Spleen (tissue), 11 donors: ENCODE results near the gene TLE1. TPM values are rescaled to one million over a fixed set of nuclear protein-coding genes. Genes with fewer than 3 reads are reported as not detected.

Source experiments
- DNase-seq: peaks from one replicate; pipeline ENCODE4 v3.0.0-alpha.2; 2020
- H3K27ac ChIP-seq, 8 donors: fragments of 200-600 bp; sonication (generic) in 7 of 8; 1 replicate in 4 of 8; 2 replicates in 4 of 8; pipeline versions ENCODE4 v1.5.0 to v1.8.0; 2016 to 2021; ENCODE audit warnings: inconsistent platforms in 4 of 8, mild to moderate bottlenecking in 4 of 8, moderate library complexity in 1 of 8
- H3K27me3 ChIP-seq, 7 donors: fragments of 200-600 bp; sonication (generic) in 6 of 7; replicated peaks in 1 of 7; 1 replicate in 4 of 7; 2 replicates in 3 of 7; pipeline versions ENCODE4 v1.5.0 to v1.8.0; 2016 to 2021; ENCODE audit warnings: inconsistent platforms in 3 of 7, mild to moderate bottlenecking in 1 of 7
- H3K36me3 ChIP-seq, 6 donors: fragments of 200-600 bp; sonication (generic) in 5 of 6; 1 replicate in 4 of 6; 2 replicates in 2 of 6; pipeline versions ENCODE4 v1.5.0 to v1.8.0; 2016 to 2021; ENCODE audit warnings: inconsistent platforms in 2 of 6
- H3K4me1 ChIP-seq, 6 donors: fragments of 200-600 bp; sonication (generic) in 5 of 6; 1 replicate in 3 of 6; 2 replicates in 3 of 6; pipeline versions ENCODE4 v1.5.0 to v1.8.0; 2016 to 2021; ENCODE audit warnings: inconsistent platforms in 3 of 6
- H3K4me3 ChIP-seq, 8 donors: fragments of 200-600 bp; sonication (generic) in 7 of 8; 1 replicate in 4 of 8; 2 replicates in 4 of 8; pipeline versions ENCODE4 v1.5.0 to v1.8.0; 2016 to 2021; ENCODE audit warnings: inconsistent platforms in 4 of 8, mild to moderate bottlenecking in 4 of 8, moderate library complexity in 2 of 8
- H3K9me3 ChIP-seq, 8 donors: fragments of 200-600 bp; sonication (generic) in 7 of 8; 1 replicate in 4 of 8; 2 replicates in 4 of 8; pipeline versions ENCODE4 v1.5.0 to v1.8.0; 2016 to 2021; ENCODE audit warnings: inconsistent platforms in 4 of 8
- POLR2A ChIP-seq, 3 donors: fragments of 450-650 bp; IDR thresholded peaks; one replicate each; pipeline ENCODE4 v1.5.1; 2017; ENCODE audit warnings: antibody characterized with exemption in 3 of 3, mild to moderate bottlenecking in 1 of 3
- POLR2AphosphoS5 ChIP-seq, 3 donors: sonication (generic); formaldehyde crosslinking; IDR thresholded peaks; one replicate each; pipeline ENCODE4 v1.5.1; 2017; ENCODE audit warnings: antibody characterized with exemption in 3 of 3
- WGBS, 5 donors: extraction: QIAGEN DNeasy Blood & Tissue Kit in 3 of 5; methylation state at CpG; one replicate each; pipeline versions ENCODE4 v1.1.5 to v1.1.7; 2013 to 2018; 5-methylcytosine and 5-hydroxymethylcytosine counted together
- intact Hi-C: fragments of 100-400 bp; cut with DNase I; formaldehyde crosslinking; loops from one replicate; pipeline ENCODE4 v1.15.0; 2023; ENCODE audit warnings: low total_unique reads
- polyA plus RNA-seq, 3 donors: library from polyadenylated mRNA; stranded (reverse); fragments of 200-250 nt; gene quantifications; one replicate each; pipeline ENCODE4 v1.2.1, GENCODE V29; 2013
- total RNA-seq, 7 donors: library from RNA; depleted of rRNA in 3 of 7; stranded (reverse); fragments of >200 nt in 3 of 7; fragmentation: NEBNext Ultra II Directional in 4 of 7; extraction: Animal tissue kit (Norgen Biotek cat#: 25700) in 4 of 7; gene quantifications; one replicate each; pipeline versions ENCODE4 v1.1.0 to v1.2.1, GENCODE V29; 2016 to 2021
- TF ChIP-seq, protein P1 (sequence below), 11 experiments: fragments of 200-600 bp in 7 of 11; fragments of 450-650 bp in 4 of 11; sonication (generic) in 4 of 11; IDR thresholded peaks in 8 of 11; conservative IDR thresholded peaks in 3 of 11; 1 replicate in 7 of 11; 2 replicates in 4 of 11; pipeline versions ENCODE4 v1.4.0 to v1.8.0; 2016 to 2021; ENCODE audit warnings: antibody characterized with exemption in 11 of 11, inconsistent platforms in 4 of 11, mild to moderate bottlenecking in 1 of 11
- donor health status: healthy with polysubstance abuse.
- donor health status: DM: no; HTN: no; CAD: no; lungs with moderate emphysema.
- donor health status: DM: no; HTN: no; CAD: no.
- donor health status: Bipolar disorder and iron deficiency.
- donor health status: healthy.
- donor health status: DM: no; HTN: no; CAD: no.
- donor health status: DM: yes; HTN: yes; CAD: no.

TLE1 gene
- total and polyA plus RNA-seq, 10 donors, result 34.7 to 110 (median 60.2) TPM

DNA sequence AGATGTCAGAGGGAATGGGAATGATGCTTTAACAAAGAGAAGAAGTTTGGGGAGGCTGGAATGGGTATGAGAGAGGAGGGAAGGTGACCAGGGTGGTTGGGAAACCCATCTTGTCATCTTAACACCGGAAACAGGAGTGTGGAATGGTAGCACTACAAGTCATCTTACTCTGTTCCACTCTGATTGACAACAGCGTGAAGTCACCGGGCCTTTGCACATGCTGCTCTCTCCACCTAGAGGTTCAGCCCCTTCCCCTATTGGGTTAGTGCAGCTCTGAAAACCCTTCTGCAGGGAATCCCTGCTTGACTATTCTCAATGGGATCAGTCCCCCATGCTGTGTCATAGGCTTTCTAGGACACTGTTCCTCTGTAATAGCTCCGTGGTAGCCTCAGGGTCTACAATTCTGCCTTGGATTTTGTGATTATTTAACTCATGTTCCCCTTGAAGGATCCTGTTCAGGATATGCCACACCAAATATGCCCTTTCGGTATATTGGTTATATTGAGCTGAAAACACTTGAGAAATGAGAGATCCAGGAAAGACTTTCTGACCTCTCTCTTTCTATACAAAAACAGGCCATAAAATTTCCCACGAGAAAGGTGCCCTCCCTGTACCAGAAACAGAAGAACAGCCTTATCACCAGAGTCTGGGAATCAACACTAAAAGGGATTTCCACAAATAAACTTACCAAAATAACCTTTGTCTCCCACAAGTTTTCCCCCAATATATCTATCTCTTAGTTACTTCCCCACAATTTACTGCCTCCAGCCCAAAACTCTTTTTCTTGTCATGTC, 86.3 kb downstream of the TLE1 start:
- H3K27ac ChIP-seq, result peak overlapping the region in 1 of 8 donors; percentile 5
- H3K4me3 ChIP-seq, result no peak overlapping the region
- H3K9me3 ChIP-seq, result no peaks in the 10 kb centered on the region
- DNase-seq, result no peak
- TF ChIP-seq, protein P1, sequence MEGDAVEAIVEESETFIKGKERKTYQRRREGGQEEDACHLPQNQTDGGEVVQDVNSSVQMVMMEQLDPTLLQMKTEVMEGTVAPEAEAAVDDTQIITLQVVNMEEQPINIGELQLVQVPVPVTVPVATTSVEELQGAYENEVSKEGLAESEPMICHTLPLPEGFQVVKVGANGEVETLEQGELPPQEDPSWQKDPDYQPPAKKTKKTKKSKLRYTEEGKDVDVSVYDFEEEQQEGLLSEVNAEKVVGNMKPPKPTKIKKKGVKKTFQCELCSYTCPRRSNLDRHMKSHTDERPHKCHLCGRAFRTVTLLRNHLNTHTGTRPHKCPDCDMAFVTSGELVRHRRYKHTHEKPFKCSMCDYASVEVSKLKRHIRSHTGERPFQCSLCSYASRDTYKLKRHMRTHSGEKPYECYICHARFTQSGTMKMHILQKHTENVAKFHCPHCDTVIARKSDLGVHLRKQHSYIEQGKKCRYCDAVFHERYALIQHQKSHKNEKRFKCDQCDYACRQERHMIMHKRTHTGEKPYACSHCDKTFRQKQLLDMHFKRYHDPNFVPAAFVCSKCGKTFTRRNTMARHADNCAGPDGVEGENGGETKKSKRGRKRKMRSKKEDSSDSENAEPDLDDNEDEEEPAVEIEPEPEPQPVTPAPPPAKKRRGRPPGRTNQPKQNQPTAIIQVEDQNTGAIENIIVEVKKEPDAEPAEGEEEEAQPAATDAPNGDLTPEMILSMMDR (IDR thresholded peaks at IDR 0.05 in 8 of 11, conservative IDR thresholded peaks at IDR 0.05 in 3 of 11), result no peak
- TF ChIP-seq POLR2AphosphoS5 (IDR thresholded peaks at IDR 0.05) (no peak), POLR2A (IDR thresholded peaks at IDR 0.05) (no peak)
- H3K4me1 ChIP-seq, result peaks cover 5 to 34% (median 19%) of the 10 kb centered on the region in 6 donors
- WGBS, 5 donors, result 76 to 90% (median 82%) methylated on average over 6 of the region's 6 CpGs
- intact Hi-C loops, result no loop called here
- peaks cover 0 to 67% (median 19%) of the 10 kb centered on the region in 6 donors for H3K36me3 ChIP-seq
- no peaks in the 10 kb centered on the region for H3K27me3 ChIP-seq

DNA sequence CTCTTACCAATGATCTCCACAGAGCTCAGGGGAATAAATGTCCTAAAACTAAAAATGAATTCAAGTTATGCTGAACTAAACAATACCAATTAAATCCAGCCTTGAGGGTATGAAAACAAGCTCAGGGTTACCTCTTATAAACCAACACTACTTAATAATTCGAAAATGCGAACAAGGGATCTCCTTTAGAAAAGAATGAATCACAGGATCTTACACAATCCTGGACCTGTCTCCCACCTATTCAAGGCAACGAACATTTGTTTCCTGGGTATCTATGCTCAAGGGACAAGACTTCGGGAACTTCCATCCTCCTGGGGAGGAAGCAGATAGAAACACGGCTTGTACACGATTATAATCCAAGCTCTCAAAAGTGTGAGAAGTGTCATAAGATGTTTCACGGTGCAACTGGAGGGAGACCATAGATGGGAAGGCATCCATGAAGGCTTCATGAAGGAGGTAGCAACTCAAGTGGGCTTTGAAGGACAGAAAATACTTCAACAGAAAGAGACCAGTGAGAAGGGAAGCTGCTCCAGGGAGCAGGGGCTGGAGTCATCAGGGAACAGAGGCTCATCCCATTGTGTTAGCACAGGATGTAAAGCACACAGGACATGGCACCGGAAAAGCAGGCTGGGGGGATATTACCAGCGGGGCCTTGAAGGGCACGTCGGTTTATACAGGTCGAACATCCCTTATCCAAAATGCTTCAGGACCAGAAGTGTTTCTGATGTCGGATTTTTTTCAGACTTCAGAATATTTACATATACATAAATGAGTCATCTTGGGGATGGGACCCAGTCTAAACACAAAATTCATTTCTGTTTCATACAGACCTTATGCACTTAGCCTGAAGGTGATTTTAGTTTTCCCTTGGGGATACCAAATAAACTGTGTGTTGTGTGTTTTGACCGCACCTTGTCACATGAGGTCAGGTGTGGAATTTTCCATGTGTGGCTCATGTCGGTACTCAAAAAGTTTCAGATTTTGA, 87.4 kb downstream of the TLE1 start:
- intact Hi-C loops, result no loop called here
- Histone ChIP-seq H3K4me1 (peaks cover 9 to 46% (median 30%) of the 10 kb centered on the region in 6 donors), H3K9me3 (no peaks in the 10 kb centered on the region), H3K4me3 (no peak overlapping the region), H3K27ac (peak overlapping the region in 3 of 8 donors; percentile 1 to 36 (median 13)), H3K36me3 (peaks cover 0 to 56% (median 14%) of the 10 kb centered on the region in 6 donors), H3K27me3 (no peaks in the 10 kb centered on the region)
- DNase-seq, result no peak
- TF ChIP-seq POLR2AphosphoS5 (IDR thresholded peaks at IDR 0.05), result peak in 2 of 3 donors; percentile 23 to 68
- TF ChIP-seq, protein P1 (IDR thresholded peaks at IDR 0.05 in 8 of 11, conservative IDR thresholded peaks at IDR 0.05 in 3 of 11), result no peak
- TF ChIP-seq POLR2A (IDR thresholded peaks at IDR 0.05), result no peak
- WGBS, 5 donors, result 65 to 75% (median 69%) methylated on average over 15 of the region's 15 CpGs

DNA sequence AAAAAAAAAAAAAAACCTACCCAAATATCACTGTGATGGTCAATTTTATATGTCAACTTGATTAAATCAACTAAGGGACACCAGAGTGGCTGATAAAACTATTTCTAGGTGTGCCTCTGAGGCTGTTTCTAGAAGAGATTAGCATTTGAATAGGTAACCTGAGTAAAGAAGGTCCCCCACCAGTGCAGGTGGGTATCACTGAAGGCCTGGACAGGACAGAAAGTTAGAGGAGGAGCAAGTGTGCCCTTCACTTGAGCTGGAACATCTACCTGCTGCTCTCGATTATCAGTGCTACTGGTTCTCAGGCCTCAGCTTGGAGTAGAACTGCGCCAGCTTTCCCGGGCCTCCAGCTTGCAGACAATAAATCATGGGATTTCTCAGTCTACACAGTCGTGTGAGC, 88.7 kb downstream of the TLE1 start:
- H3K9me3 ChIP-seq, result no peaks in the 10 kb centered on the region
- H3K36me3 ChIP-seq, result peaks cover 0 to 59% (median 14%) of the 10 kb centered on the region in 6 donors
- intact Hi-C loops, result no loop called here
- DNase-seq, result no peak
- H3K27ac ChIP-seq, result no peak overlapping the region
- no peak overlapping the region for H3K4me3 ChIP-seq
- H3K27me3 ChIP-seq, result no peaks in the 10 kb centered on the region
- peaks cover 9 to 59% (median 40%) of the 10 kb centered on the region in 6 donors for H3K4me1 ChIP-seq
- TF ChIP-seq, protein P1 (IDR thresholded peaks at IDR 0.05 in 8 of 11, conservative IDR thresholded peaks at IDR 0.05 in 3 of 11), result no peak
- TF ChIP-seq POLR2AphosphoS5 (IDR thresholded peaks at IDR 0.05) (no peak), POLR2A (IDR thresholded peaks at IDR 0.05) (no peak)
- WGBS, 5 donors, result 90 to 97% (median 96%) methylated on average over 4 of the region's 4 CpGs
